Astrocyte (in vitro differentiated cells and primary cell): Measurements from ENCODE around the gene CA10. TPM values are rescaled to one million over a fixed set of nuclear protein-coding genes. Genes with fewer than 3 reads are reported as not detected.

Source experiments
- DNase-seq: peaks from one replicate; pipeline ENCODE4 v3.0.0-alpha.2; 2010; ENCODE audit warnings: low read depth
- FAIRE-seq: peaks from 2 replicates; lab custom pipeline; 2011; peaks lifted over from hg19 to GRCh38; lab: Jason Lieb, UNC
- H2AFZ ChIP-seq: 2 replicates; pipeline ENCODE4 v1.6.0; 2012; ENCODE audit warnings: low read depth, low read length, inconsistent platforms
- H3K27ac ChIP-seq: 2 replicates; pipeline ENCODE4 v1.5.1; 2011; ENCODE audit warnings: low read depth, low read length, inconsistent platforms
- H3K27me3 ChIP-seq: 2 replicates; pipeline ENCODE4 v1.6.0; 2011; ENCODE audit warnings: low read length, inconsistent platforms; ENCODE audit not compliant: insufficient read depth
- H3K36me3 ChIP-seq: 2 replicates; pipeline ENCODE4 v1.5.1; 2011; ENCODE audit warnings: low read length, inconsistent platforms; ENCODE audit not compliant: insufficient read depth
- H3K4me1 ChIP-seq: 2 replicates; pipeline ENCODE4 v1.5.1; 2011; ENCODE audit warnings: low read length, inconsistent platforms; ENCODE audit not compliant: insufficient read depth
- H3K4me2 ChIP-seq: 2 replicates; pipeline ENCODE4 v1.6.0; 2012; ENCODE audit warnings: low read length, inconsistent platforms
- H3K4me3 ChIP-seq: 2 replicates; pipeline ENCODE4 v1.5.1; 2011; ENCODE audit warnings: low read depth, mild to moderate bottlenecking, low read length, inconsistent platforms; ENCODE audit not compliant: insufficient read depth
- H3K79me2 ChIP-seq: 2 replicates; pipeline ENCODE4 v1.6.0; 2012; ENCODE audit warnings: mild to moderate bottlenecking, low read length, inconsistent platforms; ENCODE audit not compliant: insufficient read depth
- H3K9ac ChIP-seq: 2 replicates; pipeline ENCODE4 v1.6.0; 2012; ENCODE audit warnings: mild to moderate bottlenecking, low read length, inconsistent platforms
- H3K9me3 ChIP-seq: 2 replicates; pipeline ENCODE4 v1.5.1; 2012; ENCODE audit warnings: low read depth, mild to moderate bottlenecking, low read length, inconsistent platforms; ENCODE audit not compliant: insufficient read depth
- H4K20me1 ChIP-seq: 2 replicates; pipeline ENCODE4 v1.6.0; 2012; ENCODE audit warnings: low read length, inconsistent platforms; ENCODE audit not compliant: insufficient read depth
- H3K27ac Mint-ChIP-seq: one replicate; pipeline ENCODE4 v1.8.0; 2021; ENCODE audit warnings: mild to moderate bottlenecking, mixed read lengths; ENCODE audit not compliant: unreplicated experiment
- H3K27me3 Mint-ChIP-seq: one replicate; pipeline ENCODE4 v1.8.0; 2021; ENCODE audit warnings: low read depth, mixed read lengths; ENCODE audit not compliant: unreplicated experiment
- H3K36me3 Mint-ChIP-seq: one replicate; pipeline ENCODE4 v1.8.0; 2021; ENCODE audit warnings: low read depth, mixed read lengths; ENCODE audit not compliant: unreplicated experiment
- H3K4me1 Mint-ChIP-seq: one replicate; pipeline ENCODE4 v1.8.0; 2021; ENCODE audit warnings: low read depth, mixed read lengths; ENCODE audit not compliant: unreplicated experiment
- H3K4me3 Mint-ChIP-seq: one replicate; pipeline ENCODE4 v1.8.0; 2021; ENCODE audit warnings: mild to moderate bottlenecking, moderate library complexity, mixed read lengths; ENCODE audit not compliant: unreplicated experiment
- H3K9me3 Mint-ChIP-seq: one replicate; pipeline ENCODE4 v1.8.0; 2021; ENCODE audit warnings: mild to moderate bottlenecking, mixed read lengths; ENCODE audit not compliant: unreplicated experiment
- CTCF ChIP-seq: IDR thresholded peaks from 2 replicates; pipeline ENCODE4 v1.5.1; 2011; ENCODE audit warnings: low read depth, mild to moderate bottlenecking, inconsistent platforms, low read length, moderate library complexity; ENCODE audit not compliant: insufficient read depth
- EZH2 ChIP-seq: IDR thresholded peaks from 2 replicates; pipeline ENCODE4 v1.6.1; 2012; ENCODE audit warnings: mild to moderate bottlenecking, low read length, inconsistent platforms; ENCODE audit not compliant: insufficient read depth
- total RNA-seq: library from RNA; stranded (reverse); gene quantifications from 2 replicates; pipeline ENCODE4 v1.2.1, GENCODE V29; 2021

The CA10 gene
- total RNA-seq, 1 donor from 2014 or later: 0.43 TPM

GRCh38 chr17:51700011-51700760 lies 458.3 kb downstream of the CA10 start:
- Histone ChIP-seq H3K36me3 (no peaks in the 10 kb centered on the region), H4K20me1 (no peaks in the 10 kb centered on the region), H3K27ac (no peak overlapping the region), H3K79me2 (no peaks in the 10 kb centered on the region), H3K4me3 (no peak overlapping the region), H3K9me3 (no peaks in the 10 kb centered on the region), H3K27me3 (no peaks in the 10 kb centered on the region), H3K4me2 (no peak overlapping the region), H2AFZ (no peak overlapping the region), H3K4me1 (no peaks in the 10 kb centered on the region), H3K9ac (no peak overlapping the region)
- no peaks in the 10 kb centered on the region for H3K36me3 Mint-ChIP-seq
- no peaks in the 10 kb centered on the region for H3K27me3 Mint-ChIP-seq
- no peak overlapping the region for H3K4me3 Mint-ChIP-seq
- FAIRE-seq: no peak
- DNase-seq: no peak
- H3K27ac Mint-ChIP-seq: no peak overlapping the region
- H3K9me3 Mint-ChIP-seq: no peaks in the 10 kb centered on the region
- H3K4me1 Mint-ChIP-seq: no peaks in the 10 kb centered on the region
- no peak for TF ChIP-seq EZH2
- no peak for TF ChIP-seq CTCF

- no peak overlapping the region for H3K27ac ChIP-seq
- Mint-ChIP-seq H3K4me3 (no peak overlapping the region), H3K36me3 (no peaks in the 10 kb centered on the region), H3K27ac (no peak overlapping the region), H3K27me3 (no peaks in the 10 kb centered on the region), H3K4me1 (no peaks in the 10 kb centered on the region), H3K9me3 (no peaks in the 10 kb centered on the region)
- no peaks in the 10 kb centered on the region for H3K79me2 ChIP-seq
- H3K4me1 ChIP-seq: no peaks in the 10 kb centered on the region
- no peaks in the 10 kb centered on the region for H4K20me1 ChIP-seq
- no peak overlapping the region for H3K4me2 ChIP-seq
- no peaks in the 10 kb centered on the region for H3K27me3 ChIP-seq
- DNase-seq (no peak), FAIRE-seq (no peak)
- no peak overlapping the region for H2AFZ ChIP-seq
- H3K9me3 ChIP-seq: no peaks in the 10 kb centered on the region
- H3K9ac ChIP-seq: no peak overlapping the region
- H3K4me3 ChIP-seq: no peak overlapping the region
- no peak for TF ChIP-seq CTCF
- no peak for TF ChIP-seq EZH2
- H3K36me3 ChIP-seq: no peaks in the 10 kb centered on the region
Observed at GRCh38 chr17:51699303-51699702, 459.2 kb downstream of the CA10 start.

GRCh38 chr17:51692917-51693316 lies 465.6 kb downstream of the CA10 start:
- TF ChIP-seq EZH2: no peak
- TF ChIP-seq CTCF: no peak
- no peak overlapping the region for H3K4me3 ChIP-seq
- no peaks in the 10 kb centered on the region for H3K4me1 Mint-ChIP-seq
- no peaks in the 10 kb centered on the region for H3K27me3 ChIP-seq
- no peak overlapping the region for H3K27ac Mint-ChIP-seq
- no peaks in the 10 kb centered on the region for H3K36me3 ChIP-seq
- H3K79me2 ChIP-seq: no peaks in the 10 kb centered on the region
- no peak overlapping the region for H2AFZ ChIP-seq
- peaks cover 2% of the 10 kb centered on the region for H3K9me3 Mint-ChIP-seq
- H3K27me3 Mint-ChIP-seq: no peaks in the 10 kb centered on the region
- H4K20me1 ChIP-seq: no peaks in the 10 kb centered on the region
- no peak overlapping the region for H3K4me3 Mint-ChIP-seq
- H3K9ac ChIP-seq: no peak overlapping the region
- H3K9me3 ChIP-seq: no peaks in the 10 kb centered on the region
- no peaks in the 10 kb centered on the region for H3K4me1 ChIP-seq
- no peaks in the 10 kb centered on the region for H3K36me3 Mint-ChIP-seq
- H3K27ac ChIP-seq: no peak overlapping the region
- FAIRE-seq (no peak), DNase-seq (no peak)
- H3K4me2 ChIP-seq: no peak overlapping the region
